Mesothelial cell of epicardium (in vitro differentiated cells): ENCODE data around the gene DLG5. TPM values are rescaled to one million over a fixed set of nuclear protein-coding genes. Genes with fewer than 3 reads are reported as not detected.

Source experiments
- DNase-seq, 2 experiments: peaks; one replicate each; pipeline ENCODE4 v3.0.0; 2021; ENCODE audit warnings: low spot score in 2 of 2; ENCODE audit not compliant: unreplicated experiment in 2 of 2
- H3K27ac Mint-ChIP-seq: 2 replicates; pipeline ENCODE4 v1.8.0; 2021; ENCODE audit warnings: mixed read lengths
- H3K27me3 Mint-ChIP-seq: 2 replicates; pipeline ENCODE4 v1.8.0; 2021; ENCODE audit warnings: low read depth, mixed read lengths
- H3K36me3 Mint-ChIP-seq: 2 replicates; pipeline ENCODE4 v1.8.0; 2021; ENCODE audit warnings: mixed read lengths
- H3K4me1 Mint-ChIP-seq: 2 replicates; pipeline ENCODE4 v1.8.0; 2021; ENCODE audit warnings: mixed read lengths
- H3K4me3 Mint-ChIP-seq: 2 replicates; pipeline ENCODE4 v1.8.0; 2021; ENCODE audit warnings: mild to moderate bottlenecking, moderate library complexity, mixed read lengths
- H3K9me3 Mint-ChIP-seq: 2 replicates; pipeline ENCODE4 v1.8.0; 2021; ENCODE audit warnings: mixed read lengths
- CTCF ChIP-seq: fragments of 200-600 bp; sonication (generic); IDR thresholded peaks from one replicate; pipeline ENCODE4 v1.5.0; 2021; ENCODE audit warnings: antibody characterized with exemption; ENCODE audit not compliant: unreplicated experiment
- total RNA-seq: library from RNA; stranded (reverse); gene quantifications from 3 replicates; pipeline ENCODE4 v1.2.1, GENCODE V29; 2021

The DLG5 gene
- total RNA-seq, 1 donor from 2014 or later, result 82.2 TPM

DNA sequence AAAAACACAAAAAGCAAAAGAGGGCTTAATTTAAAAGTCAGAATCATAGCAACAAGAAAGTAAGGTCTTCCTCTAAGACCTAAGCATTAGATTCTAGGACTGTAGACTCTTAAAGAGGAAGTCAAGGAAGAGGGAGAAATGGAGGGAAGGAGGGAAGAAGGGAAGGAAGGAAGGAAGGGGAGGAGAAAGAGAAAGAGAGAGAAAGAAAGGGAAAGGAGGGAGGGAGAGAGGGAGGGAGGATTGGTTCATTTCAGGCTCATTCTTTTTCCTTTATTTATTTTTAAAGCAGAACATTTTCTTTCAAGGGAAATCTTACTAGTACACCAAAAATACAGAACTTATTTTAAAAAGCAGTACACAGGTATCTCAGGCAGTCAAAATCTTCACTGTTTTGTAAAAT lies 81.1 kb downstream of the DLG5 start:
- Mint-ChIP-seq H3K36me3 (peaks cover 17% of the 10 kb centered on the region), H3K4me3 (no peak overlapping the region), H3K4me1 (peaks cover 12% of the 10 kb centered on the region), H3K9me3 (no peaks in the 10 kb centered on the region), H3K27me3 (no peaks in the 10 kb centered on the region), H3K27ac (peak overlapping the region; percentile 70)
- DNase-seq, result no peak
- no peak for TF ChIP-seq CTCF

DNA sequence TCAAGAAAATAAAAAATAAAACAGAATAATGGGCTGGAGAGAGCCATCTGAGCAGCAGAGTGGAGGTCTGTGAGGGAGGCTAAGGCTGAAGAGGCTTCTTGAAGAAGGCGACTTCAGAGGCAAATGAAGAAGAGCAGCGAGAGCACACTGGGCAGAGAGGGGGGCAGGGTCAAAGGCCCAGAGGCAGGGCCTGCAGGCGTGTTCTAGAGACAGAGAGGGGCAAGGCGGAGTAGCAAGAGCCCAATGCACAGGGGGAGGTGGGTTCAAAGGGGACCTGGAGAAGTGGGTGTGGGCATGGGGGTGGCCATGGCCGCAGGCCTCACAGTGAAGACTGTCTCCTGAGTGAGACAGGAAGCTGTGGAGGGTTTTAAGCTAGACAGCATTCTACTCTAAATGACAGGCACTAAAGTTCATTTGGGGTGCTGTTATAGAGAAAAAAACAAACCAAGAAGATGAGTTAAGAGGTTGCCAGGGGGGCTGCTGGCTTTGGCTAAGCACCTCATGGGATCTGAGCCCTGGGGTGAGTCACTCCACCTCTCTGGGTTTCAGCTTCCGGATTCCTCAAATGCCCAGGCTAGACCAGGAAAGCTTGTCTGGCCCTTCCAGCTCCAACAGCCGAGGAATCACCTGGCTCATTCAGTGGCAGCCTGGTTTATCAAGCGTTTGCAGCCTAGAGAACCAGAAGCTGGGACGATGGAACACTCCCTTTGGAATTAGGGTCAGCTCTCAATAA lies 81.7 kb downstream of the DLG5 start:
- Mint-ChIP-seq H3K27ac (peak overlapping the region; percentile 70), H3K36me3 (peaks cover 17% of the 10 kb centered on the region), H3K9me3 (no peaks in the 10 kb centered on the region), H3K27me3 (no peaks in the 10 kb centered on the region), H3K4me3 (no peak overlapping the region), H3K4me1 (peaks cover 10% of the 10 kb centered on the region)
- TF ChIP-seq CTCF, result no peak
- no peak for DNase-seq

DNA sequence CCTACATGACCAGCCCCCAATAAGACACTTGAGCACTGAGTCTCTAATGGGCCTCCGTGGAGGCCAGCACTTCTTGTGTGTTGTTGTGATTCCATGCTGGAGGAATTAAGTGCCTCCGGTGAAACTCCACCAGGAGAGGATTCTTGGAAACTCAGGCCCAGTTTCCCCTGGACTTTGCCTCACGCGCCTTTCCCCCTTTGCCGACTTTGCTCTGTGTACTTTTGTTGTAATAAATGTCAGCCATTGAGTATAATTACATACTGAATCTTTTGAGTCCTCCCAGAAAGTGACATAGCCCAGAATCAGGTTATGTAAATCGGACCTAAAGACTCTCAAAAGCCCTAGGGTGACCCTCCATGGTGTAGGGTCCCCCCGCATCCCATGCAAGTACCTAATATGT lies 82.4 kb downstream of the DLG5 start:
- no peak for TF ChIP-seq CTCF
- Mint-ChIP-seq H3K36me3 (peaks cover 17% of the 10 kb centered on the region), H3K9me3 (no peaks in the 10 kb centered on the region), H3K27me3 (no peaks in the 10 kb centered on the region), H3K4me3 (no peak overlapping the region), H3K27ac (no peak overlapping the region), H3K4me1 (peaks cover 9% of the 10 kb centered on the region)
- DNase-seq, result no peak

GRCh38 chr10:77843264-77843663 lies 83.3 kb downstream of the DLG5 start:
- Mint-ChIP-seq H3K9me3 (no peaks in the 10 kb centered on the region), H3K36me3 (peaks cover 19% of the 10 kb centered on the region), H3K4me1 (peaks cover 9% of the 10 kb centered on the region), H3K27me3 (no peaks in the 10 kb centered on the region), H3K4me3 (no peak overlapping the region), H3K27ac (no peak overlapping the region)
- DNase-seq, result no peak
- TF ChIP-seq CTCF, result no peak

DNA sequence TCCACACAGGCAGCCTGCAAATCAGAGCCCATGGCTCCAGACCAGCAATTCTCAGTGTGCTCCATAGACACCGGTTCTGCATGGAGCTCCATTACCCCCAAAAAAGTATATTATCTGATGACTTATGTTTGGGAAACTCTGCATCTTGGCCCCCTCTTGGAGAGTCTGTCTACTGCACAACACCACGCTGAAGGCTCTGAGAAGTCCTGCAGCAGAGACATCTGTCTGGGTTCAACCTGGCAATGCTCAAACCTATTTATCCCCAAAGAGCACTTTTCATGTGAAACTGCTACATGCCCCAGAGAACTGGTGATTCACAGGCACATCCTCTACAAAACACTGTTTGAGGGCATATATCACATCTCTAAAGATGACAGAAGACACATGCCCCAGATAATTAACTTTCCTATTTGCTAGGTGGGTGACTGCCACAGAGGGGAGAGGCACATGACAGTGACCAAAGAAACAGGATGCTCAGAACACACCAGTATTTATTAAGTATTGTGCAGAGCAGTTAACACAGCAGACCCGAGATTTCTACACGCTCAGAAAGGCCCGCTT lies 83.8 kb downstream of the DLG5 start:
- H3K27ac Mint-ChIP-seq, result no peak overlapping the region

More for the DNA sequence above, 83.8 kb downstream of the DLG5 start:
- H3K9me3 Mint-ChIP-seq, result no peaks in the 10 kb centered on the region
- no peak overlapping the region for H3K4me3 Mint-ChIP-seq
- H3K4me1 Mint-ChIP-seq, result peaks cover 9% of the 10 kb centered on the region
- DNase-seq, result no peak
- peaks cover 20% of the 10 kb centered on the region for H3K36me3 Mint-ChIP-seq
- TF ChIP-seq CTCF, result no peak
- no peaks in the 10 kb centered on the region for H3K27me3 Mint-ChIP-seq
